Measurements from ENCODE around the gene EXOC3. TPM values are rescaled to one million over a fixed set of nuclear protein-coding genes. Genes with fewer than 3 reads are reported as not detected.

Gene EXOC3
- total and polyA plus RNA-seq, 10 of the 15 experiments (the other 5 are each of a cell fraction or from before 2014, with no cell fraction given), result 1.6 to 53.0 (median 27.9) TPM

DNA sequence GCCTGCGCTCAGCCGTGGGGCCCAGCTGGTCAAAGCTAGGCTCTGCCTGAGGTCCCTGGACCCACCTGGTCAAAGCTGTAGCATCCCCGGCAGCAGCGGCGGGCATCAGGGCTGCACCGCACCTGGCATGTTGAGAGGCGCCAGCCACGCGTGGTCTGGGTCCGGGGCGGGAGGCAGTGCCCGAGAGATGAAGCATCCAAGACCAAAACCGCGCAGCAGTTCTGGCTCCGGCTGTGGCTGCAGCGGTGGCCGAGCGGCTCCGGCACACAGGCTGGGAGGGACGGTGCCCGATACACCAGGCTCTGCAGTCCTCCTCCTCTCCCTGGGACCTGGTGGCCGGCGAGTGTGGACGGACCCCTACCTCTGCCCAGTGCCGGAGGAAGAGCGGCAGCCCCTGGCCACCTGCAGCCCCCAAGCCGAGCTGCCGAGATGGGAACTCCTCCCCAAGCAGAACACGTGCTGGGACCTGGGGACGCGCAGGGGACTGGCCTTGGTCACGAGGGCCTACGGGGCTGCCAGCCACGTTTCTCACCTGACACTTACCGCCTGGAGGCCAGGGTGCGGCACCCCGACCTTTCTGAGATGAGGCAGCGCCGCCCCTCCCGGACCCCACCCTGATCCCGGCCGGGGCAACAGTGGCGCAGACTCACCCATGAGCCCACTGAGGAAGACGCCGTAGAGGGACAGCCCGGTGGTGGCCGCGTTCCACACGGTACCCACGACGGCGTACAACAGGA is 48.3 kb downstream of the EXOC3 start:
- intact Hi-C loops (cut with micrococcal nuclease; ENCODE audit: unreplicated experiment), result no loop called here
- Histone ChIP-seq H3K36me3 (ENCODE audit: control insufficient read depth in 2 of 2, insufficient read depth in 2 of 2, low read length in 1 of 2) (no peaks in the 10 kb centered on the region), H3K27me3 (replicated peaks in 1 of 2; ENCODE audit: control insufficient read depth in 2 of 2, insufficient read depth in 2 of 2, low read length in 1 of 2) (no peaks in the 10 kb centered on the region), H3K4me3 (no peak overlapping the region), H3K27ac (ENCODE audit: control insufficient read depth, insufficient read depth) (no peak overlapping the region), H3K79me2 (ENCODE audit: control insufficient read depth, insufficient read depth, low read length) (no peaks in the 10 kb centered on the region), H2AFZ (ENCODE audit: control insufficient read depth, low read depth, low read length) (no peak overlapping the region), H3K4me2 (ENCODE audit: control insufficient read depth, insufficient read depth) (no peak overlapping the region), H3K9ac (ENCODE audit: control insufficient read depth, insufficient read depth, low read length) (no peak overlapping the region), H4K20me1 (ENCODE audit: control insufficient read depth, insufficient read depth) (no peaks in the 10 kb centered on the region), H3K4me1 (ENCODE audit: control insufficient read depth, insufficient read depth, low read length) (no peaks in the 10 kb centered on the region), H3K9me3 (replicated peaks; ENCODE audit: control insufficient read depth, insufficient read depth, low read length) (no peaks in the 10 kb centered on the region)
- TF ChIP-seq STAT1 (conservative IDR thresholded peaks at IDR 0.05) (no peak), ZNF384 (IDR thresholded peaks at IDR 0.05; ENCODE audit: borderline replicate concordance, low read depth, low read length) (no peak)
- POLR2A ChIA-PET, result no interaction called here
- FAIRE-seq (no peak), DNase-seq (ENCODE audit: low read depth, low spot score) (no peak), ATAC-seq (no peak)
- CTCF ChIA-PET, result no interaction called here
- SMC1A ChIA-PET (ENCODE audit: uncharacterized antibody, unreplicated experiment), result no interaction called here
- no TSS peak for BruUV-seq (replicated peaks)
- RAD21 ChIA-PET (ENCODE audit: unreplicated experiment), result no interaction called here
- 77% methylated on average over 40 of the region's 52 CpGs for WGBS (ENCODE audit: insufficient coverage, insufficient replicate concordance, low lambda C conversion rate, missing lambda C conversion rate)
- in situ Hi-C loops (cut with MboI), result no loop called here

DNA sequence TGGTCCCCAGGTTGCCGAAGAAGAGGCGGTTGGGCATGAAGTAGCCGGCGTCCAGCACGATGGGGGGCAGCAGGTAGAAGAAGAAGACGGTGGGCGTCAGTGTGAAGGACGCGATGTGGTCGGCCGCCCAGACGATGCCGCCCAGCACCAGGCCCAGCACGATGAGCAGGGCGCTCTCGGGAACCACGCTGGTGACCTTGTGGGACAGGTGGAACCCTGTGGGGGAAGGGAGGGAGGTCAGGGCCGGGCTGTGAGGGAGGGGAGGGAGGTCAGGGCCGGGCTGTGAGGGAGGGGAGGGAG is 48.8 kb downstream of the EXOC3 start:
- intact Hi-C loops (cut with micrococcal nuclease; ENCODE audit: unreplicated experiment), result no loop called here
- CTCF ChIA-PET, result no interaction called here
- ATAC-seq (no peak), FAIRE-seq (no peak), DNase-seq (ENCODE audit: low read depth, low spot score) (no peak)
- no peak overlapping the region for H3K4me3 ChIP-seq
- SMC1A ChIA-PET (ENCODE audit: uncharacterized antibody, unreplicated experiment), result no interaction called here
- no peak overlapping the region for H3K9ac ChIP-seq (ENCODE audit: control insufficient read depth, insufficient read depth, low read length)
- in situ Hi-C loops (cut with MboI), result no loop called here
- no peaks in the 10 kb centered on the region for H3K79me2 ChIP-seq (ENCODE audit: control insufficient read depth, insufficient read depth, low read length)
- no peak overlapping the region for H3K4me2 ChIP-seq (ENCODE audit: control insufficient read depth, insufficient read depth)
- no peak overlapping the region for H3K27ac ChIP-seq (ENCODE audit: control insufficient read depth, insufficient read depth)
- 80% methylated on average over 16 of the region's 19 CpGs for WGBS (ENCODE audit: insufficient coverage, insufficient replicate concordance, low lambda C conversion rate, missing lambda C conversion rate)
- no peaks in the 10 kb centered on the region for H3K4me1 ChIP-seq (ENCODE audit: control insufficient read depth, insufficient read depth, low read length)
- POLR2A ChIA-PET, result no interaction called here
- no peaks in the 10 kb centered on the region for H3K9me3 ChIP-seq (replicated peaks; ENCODE audit: control insufficient read depth, insufficient read depth, low read length)
- no peak overlapping the region for H2AFZ ChIP-seq (ENCODE audit: control insufficient read depth, low read depth, low read length)
- RAD21 ChIA-PET (ENCODE audit: unreplicated experiment), result no interaction called here
- TF ChIP-seq POU2F2 (IDR thresholded peaks at IDR 0.05; ENCODE audit: borderline replicate concordance, low read depth, low read length) (no peak), TAF1 (IDR thresholded peaks at IDR 0.05; ENCODE audit: borderline replicate concordance, low read depth, low read length) (no peak), NFYA (IDR thresholded peaks at IDR 0.05; ENCODE audit: borderline replicate concordance, low read depth, low read length) (no peak), GABPA (IDR thresholded peaks at IDR 0.05; ENCODE audit: low read depth) (no peak), DPF2 (IDR thresholded peaks at IDR 0.05) (no peak), FOXM1 (IDR thresholded peaks at IDR 0.05; ENCODE audit: low read depth, low read length) (no peak), ASH2L (IDR thresholded peaks at IDR 0.05; ENCODE audit: borderline replicate concordance, low read depth) (no peak), POLR2A (IDR thresholded peaks at IDR 0.05; ENCODE audit: low read depth, low read length) (no peak), RBBP5 (conservative IDR thresholded peaks at IDR 0.05) (no peak), SMAD5 (IDR thresholded peaks at IDR 0.05; ENCODE audit: low read depth) (no peak)
- TF ChIP-seq, protein P1, sequence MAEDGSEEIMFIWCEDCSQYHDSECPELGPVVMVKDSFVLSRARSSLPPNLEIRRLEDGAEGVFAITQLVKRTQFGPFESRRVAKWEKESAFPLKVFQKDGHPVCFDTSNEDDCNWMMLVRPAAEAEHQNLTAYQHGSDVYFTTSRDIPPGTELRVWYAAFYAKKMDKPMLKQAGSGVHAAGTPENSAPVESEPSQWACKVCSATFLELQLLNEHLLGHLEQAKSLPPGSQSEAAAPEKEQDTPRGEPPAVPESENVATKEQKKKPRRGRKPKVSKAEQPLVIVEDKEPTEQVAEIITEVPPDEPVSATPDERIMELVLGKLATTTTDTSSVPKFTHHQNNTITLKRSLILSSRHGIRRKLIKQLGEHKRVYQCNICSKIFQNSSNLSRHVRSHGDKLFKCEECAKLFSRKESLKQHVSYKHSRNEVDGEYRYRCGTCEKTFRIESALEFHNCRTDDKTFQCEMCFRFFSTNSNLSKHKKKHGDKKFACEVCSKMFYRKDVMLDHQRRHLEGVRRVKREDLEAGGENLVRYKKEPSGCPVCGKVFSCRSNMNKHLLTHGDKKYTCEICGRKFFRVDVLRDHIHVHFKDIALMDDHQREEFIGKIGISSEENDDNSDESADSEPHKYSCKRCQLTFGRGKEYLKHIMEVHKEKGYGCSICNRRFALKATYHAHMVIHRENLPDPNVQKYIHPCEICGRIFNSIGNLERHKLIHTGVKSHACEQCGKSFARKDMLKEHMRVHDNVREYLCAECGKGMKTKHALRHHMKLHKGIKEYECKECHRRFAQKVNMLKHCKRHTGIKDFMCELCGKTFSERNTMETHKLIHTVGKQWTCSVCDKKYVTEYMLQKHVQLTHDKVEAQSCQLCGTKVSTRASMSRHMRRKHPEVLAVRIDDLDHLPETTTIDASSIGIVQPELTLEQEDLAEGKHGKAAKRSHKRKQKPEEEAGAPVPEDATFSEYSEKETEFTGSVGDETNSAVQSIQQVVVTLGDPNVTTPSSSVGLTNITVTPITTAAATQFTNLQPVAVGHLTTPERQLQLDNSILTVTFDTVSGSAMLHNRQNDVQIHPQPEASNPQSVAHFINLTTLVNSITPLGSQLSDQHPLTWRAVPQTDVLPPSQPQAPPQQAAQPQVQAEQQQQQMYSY (CRISPR knock-in tag; IDR thresholded peaks at IDR 0.05), result no peak
- H3K27me3 ChIP-seq (replicated peaks in 1 of 2; ENCODE audit: control insufficient read depth in 2 of 2, insufficient read depth in 2 of 2, low read length in 1 of 2), result no peaks in the 10 kb centered on the region
- H3K36me3 ChIP-seq (ENCODE audit: control insufficient read depth in 2 of 2, insufficient read depth in 2 of 2, low read length in 1 of 2), result no peaks in the 10 kb centered on the region
- no TSS peak for BruUV-seq (replicated peaks)
- no peaks in the 10 kb centered on the region for H4K20me1 ChIP-seq (ENCODE audit: control insufficient read depth, insufficient read depth)
